RWPE2 (cell line): Measurements from ENCODE around the gene ARHGEF4.

Source experiments
- ATAC-seq: fragments of 200-7000 bp; cut with Tn5 transposase; 3 replicates; pipeline ENCODE4 v1.9.1; 2021; ENCODE audit warnings: low read depth
- DNase-seq: peaks from one replicate; pipeline ENCODE4 v3.0.0-alpha.2; 2020; ENCODE audit warnings: low spot score
- H3K27ac ChIP-seq: fragments of 450-650 bp; 2 replicates; pipeline ENCODE4 v1.5.1; 2017; ENCODE audit warnings: mild to moderate bottlenecking; ENCODE audit not compliant: poor library complexity, severe bottlenecking
- H3K27me3 ChIP-seq: fragments of 250-450 bp; sonication (Bioruptor Pico); 2 replicates; pipeline ENCODE4 v1.5.1; 2021; ENCODE audit warnings: mild to moderate bottlenecking, moderate library complexity; ENCODE audit not compliant: insufficient read depth, poor library complexity, severe bottlenecking
- H3K36me3 ChIP-seq: fragments of 250-450 bp; sonication (Bioruptor Pico); 2 replicates; pipeline ENCODE4 v1.5.1; 2020; ENCODE audit warnings: low read depth, mild to moderate bottlenecking, moderate library complexity
- H3K4me1 ChIP-seq: fragments of 250-450 bp; sonication (Bioruptor Pico); 2 replicates; pipeline ENCODE4 v1.5.1; 2021; ENCODE audit warnings: mild to moderate bottlenecking, moderate library complexity; ENCODE audit not compliant: insufficient read depth, poor library complexity, severe bottlenecking
- H3K4me3 ChIP-seq: fragments of 250-450 bp; sonication (Bioruptor Pico); 2 replicates; pipeline ENCODE4 v1.5.1; 2021; ENCODE audit warnings: mild to moderate bottlenecking, moderate library complexity; ENCODE audit not compliant: severe bottlenecking
- H3K9me3 ChIP-seq: fragments of 250-450 bp; sonication (Bioruptor Pico); 2 replicates; pipeline ENCODE4 v1.5.1; 2021; ENCODE audit warnings: mild to moderate bottlenecking, moderate library complexity; ENCODE audit not compliant: severe bottlenecking
- TF ChIP-seq, protein P1 (sequence below): fragments of 450-650 bp; IDR thresholded peaks from one replicate; pipeline ENCODE4 v1.5.1; 2017; ENCODE audit warnings: mild to moderate bottlenecking, moderate library complexity; ENCODE audit not compliant: poor library complexity, severe bottlenecking

Gene ARHGEF4

DNA sequence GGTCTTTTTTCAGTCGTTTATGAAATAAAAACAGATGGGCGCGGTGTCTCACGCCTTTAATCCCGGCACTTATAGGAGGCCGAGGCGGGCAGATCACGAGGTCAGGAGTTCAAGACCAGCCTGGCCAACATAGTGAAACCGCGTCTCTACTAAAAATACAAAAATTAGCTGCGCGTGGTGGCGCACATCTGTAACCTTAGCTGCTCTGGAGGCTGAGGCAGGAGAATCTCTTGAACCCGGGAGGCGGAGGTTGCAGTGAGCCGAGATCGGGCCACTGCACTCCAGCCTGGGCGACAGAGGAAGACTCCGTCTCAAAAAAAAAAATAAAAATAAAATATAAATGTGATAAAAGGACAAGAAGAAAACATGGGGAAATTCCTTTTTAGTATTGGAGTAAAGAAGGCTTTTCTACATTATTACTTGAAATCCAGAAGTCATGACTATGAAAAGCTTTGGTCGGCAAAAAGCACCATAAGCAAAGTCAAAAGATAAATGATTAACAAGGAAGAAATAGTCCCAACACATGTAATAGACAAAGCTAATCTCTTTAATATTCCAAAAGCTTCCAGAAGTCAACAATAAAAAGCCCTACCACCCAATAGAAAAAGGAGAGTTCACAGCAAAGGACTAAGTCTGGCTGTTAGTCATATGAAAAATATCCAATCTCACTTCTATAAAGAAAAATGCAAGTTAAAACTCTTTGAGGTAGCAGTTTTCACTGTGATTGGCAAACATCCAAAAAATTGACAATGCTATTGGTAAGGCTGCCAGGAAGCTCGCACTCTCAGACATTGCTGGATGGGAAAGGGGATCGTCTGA is 258.0 kb downstream of the ARHGEF4 start:
- Histone ChIP-seq H3K4me3 (no peak overlapping the region), H3K27ac (peak overlapping the region; percentile 74), H3K4me1 (peaks cover 8% of the 10 kb centered on the region), H3K27me3 (no peaks in the 10 kb centered on the region), H3K36me3 (peaks cover 14% of the 10 kb centered on the region), H3K9me3 (no peaks in the 10 kb centered on the region)
- TF ChIP-seq, protein P1, sequence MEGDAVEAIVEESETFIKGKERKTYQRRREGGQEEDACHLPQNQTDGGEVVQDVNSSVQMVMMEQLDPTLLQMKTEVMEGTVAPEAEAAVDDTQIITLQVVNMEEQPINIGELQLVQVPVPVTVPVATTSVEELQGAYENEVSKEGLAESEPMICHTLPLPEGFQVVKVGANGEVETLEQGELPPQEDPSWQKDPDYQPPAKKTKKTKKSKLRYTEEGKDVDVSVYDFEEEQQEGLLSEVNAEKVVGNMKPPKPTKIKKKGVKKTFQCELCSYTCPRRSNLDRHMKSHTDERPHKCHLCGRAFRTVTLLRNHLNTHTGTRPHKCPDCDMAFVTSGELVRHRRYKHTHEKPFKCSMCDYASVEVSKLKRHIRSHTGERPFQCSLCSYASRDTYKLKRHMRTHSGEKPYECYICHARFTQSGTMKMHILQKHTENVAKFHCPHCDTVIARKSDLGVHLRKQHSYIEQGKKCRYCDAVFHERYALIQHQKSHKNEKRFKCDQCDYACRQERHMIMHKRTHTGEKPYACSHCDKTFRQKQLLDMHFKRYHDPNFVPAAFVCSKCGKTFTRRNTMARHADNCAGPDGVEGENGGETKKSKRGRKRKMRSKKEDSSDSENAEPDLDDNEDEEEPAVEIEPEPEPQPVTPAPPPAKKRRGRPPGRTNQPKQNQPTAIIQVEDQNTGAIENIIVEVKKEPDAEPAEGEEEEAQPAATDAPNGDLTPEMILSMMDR = no peak
- no peak for DNase-seq
- ATAC-seq = peak; percentile 9; the same call in 1 of the 3 replicates
